Trophoblast cell (in vitro differentiated cells and primary cell): ENCODE data around the gene PAPPA.

Experiments
- DNase-seq, 2 donors: peaks; one replicate each; pipeline ENCODE4 v3.0.0-alpha.2; 2016
- H2AFZ ChIP-seq: 2 replicates; pipeline ENCODE4 v1.6.1; 2013; ENCODE audit warnings: low read length, moderate library complexity, mild to moderate bottlenecking; ENCODE audit not compliant: insufficient read depth, poor library complexity
- H2AK5ac ChIP-seq: 2 replicates; pipeline ENCODE4 v1.6.1; 2013; ENCODE audit warnings: mild to moderate bottlenecking, low read length
- H2BK120ac ChIP-seq: 2 replicates; pipeline ENCODE4 v1.6.1; 2013; ENCODE audit warnings: low read length, mild to moderate bottlenecking, moderate library complexity; ENCODE audit not compliant: insufficient read depth, poor library complexity
- H2BK12ac ChIP-seq: 2 replicates; pipeline ENCODE4 v1.6.1; 2013; ENCODE audit warnings: mild to moderate bottlenecking, low read length, moderate library complexity
- H2BK5ac ChIP-seq: 2 replicates; pipeline ENCODE4 v1.6.1; 2013; ENCODE audit warnings: low read length, low read depth, moderate library complexity, mild to moderate bottlenecking; ENCODE audit not compliant: poor library complexity
- H3K14ac ChIP-seq: 2 replicates; pipeline ENCODE4 v1.6.1; 2013; ENCODE audit warnings: mild to moderate bottlenecking, low read length
- H3K18ac ChIP-seq: 2 replicates; pipeline ENCODE4 v1.6.1; 2013; ENCODE audit warnings: mild to moderate bottlenecking, low read length
- H3K23ac ChIP-seq: 2 replicates; pipeline ENCODE4 v1.6.1; 2013; ENCODE audit warnings: low read length
- H3K27ac ChIP-seq: 2 replicates; pipeline ENCODE4 v1.5.1; 2013; ENCODE audit warnings: low read depth, mild to moderate bottlenecking, inconsistent platforms, low read length, moderate library complexity
- H3K27me3 ChIP-seq: 2 replicates; pipeline ENCODE4 v1.6.1; 2013; ENCODE audit warnings: inconsistent platforms, mild to moderate bottlenecking, low read length, moderate library complexity; ENCODE audit not compliant: insufficient read depth
- H3K36me3 ChIP-seq, 2 experiments: 1 replicate in 1 of 2; 2 replicates in 1 of 2; pipeline ENCODE4 v1.6.1; 2013; ENCODE audit warnings: low read length in 2 of 2, mild to moderate bottlenecking in 2 of 2, moderate library complexity in 1 of 2; ENCODE audit not compliant: insufficient read depth in 2 of 2, control insufficient read depth in 1 of 2
- H3K4ac ChIP-seq: 2 replicates; pipeline ENCODE4 v1.6.1; 2013; ENCODE audit warnings: low read depth, mild to moderate bottlenecking, low read length, moderate library complexity
- H3K4me1 ChIP-seq, 2 experiments: 1 replicate in 1 of 2; 2 replicates in 1 of 2; pipeline ENCODE4 v1.6.1; 2013; ENCODE audit warnings: low read length in 2 of 2, mild to moderate bottlenecking in 2 of 2, moderate library complexity in 1 of 2; ENCODE audit not compliant: insufficient read depth in 2 of 2, control insufficient read depth in 1 of 2
- H3K4me2 ChIP-seq: 2 replicates; pipeline ENCODE4 v1.6.1; 2013; ENCODE audit warnings: inconsistent platforms, mild to moderate bottlenecking, low read length, moderate library complexity
- H3K4me3 ChIP-seq: 2 replicates; pipeline ENCODE4 v1.5.1; 2013; ENCODE audit warnings: mild to moderate bottlenecking, low read depth, low read length, inconsistent platforms
- H3K79me1 ChIP-seq: one replicate; pipeline ENCODE4 v1.6.1; 2013; ENCODE audit warnings: low read length
- H3K79me2 ChIP-seq: 2 replicates; pipeline ENCODE4 v1.6.1; 2013; ENCODE audit warnings: low read length, mild to moderate bottlenecking; ENCODE audit not compliant: control insufficient read depth, insufficient read depth, poor library complexity
- H3K9ac ChIP-seq: 2 replicates; pipeline ENCODE4 v1.6.1; 2013; ENCODE audit warnings: mild to moderate bottlenecking, low read length
- H3K9me3 ChIP-seq: 2 replicates; pipeline ENCODE4 v1.6.1; 2013; ENCODE audit warnings: low read depth, mild to moderate bottlenecking, control low read depth, inconsistent platforms, low read length; ENCODE audit not compliant: insufficient read depth
- H4K12ac ChIP-seq: 2 replicates; pipeline ENCODE4 v1.6.1; 2013; ENCODE audit warnings: low read depth, mild to moderate bottlenecking, low read length, moderate library complexity
- H4K8ac ChIP-seq: 2 replicates; pipeline ENCODE4 v1.6.1; 2013; ENCODE audit warnings: low read depth, mild to moderate bottlenecking, low read length, moderate library complexity
- H4K91ac ChIP-seq: one replicate; pipeline ENCODE4 v1.6.1; 2013; ENCODE audit warnings: low read depth, mild to moderate bottlenecking, low read length, moderate library complexity
- WGBS: extraction: QIAGEN DNeasy Blood & Tissue Kit; methylation state at CpG from one replicate; pipeline ENCODE4 v1.1.7; 2013; ENCODE audit warnings: missing lambda C conversion rate; ENCODE audit not compliant: insufficient read length, insufficient coverage; ENCODE audit errors: extremely low coverage; 5-methylcytosine and 5-hydroxymethylcytosine counted together

The PAPPA gene

GRCh38 chr9:116193636-116194035 lies 40.0 kb downstream of the PAPPA start:
- H4K12ac ChIP-seq: no peak overlapping the region
- no peak overlapping the region for H4K91ac ChIP-seq
- no peak overlapping the region for H2BK5ac ChIP-seq
- H3K4me2 ChIP-seq: no peak overlapping the region
- H2BK12ac ChIP-seq: no peak overlapping the region
- no peaks in the 10 kb centered on the region for H3K27me3 ChIP-seq
- no peak overlapping the region for H3K18ac ChIP-seq
- no peak overlapping the region for H3K14ac ChIP-seq
- no peaks in the 10 kb centered on the region for H3K4me1 ChIP-seq
- no peak overlapping the region for H3K4ac ChIP-seq
- peaks cover 0 to 4% of the 10 kb centered on the region in 2 experiments for H3K36me3 ChIP-seq
- H3K9ac ChIP-seq: no peak overlapping the region
- H2AFZ ChIP-seq: no peak overlapping the region
- H3K27ac ChIP-seq: no peak overlapping the region
- no peaks in the 10 kb centered on the region for H3K79me2 ChIP-seq
- H3K23ac ChIP-seq: no peak overlapping the region
- no peaks in the 10 kb centered on the region for H3K9me3 ChIP-seq
- no peak overlapping the region for H4K8ac ChIP-seq
- H2AK5ac ChIP-seq: no peak overlapping the region
- no peak overlapping the region for H2BK120ac ChIP-seq
- no peaks in the 10 kb centered on the region for H3K79me1 ChIP-seq
- DNase-seq: no peak
- H3K4me3 ChIP-seq: no peak overlapping the region

GRCh38 chr9:116196806-116197205 lies 43.2 kb downstream of the PAPPA start:
- no peaks in the 10 kb centered on the region for H3K9me3 ChIP-seq
- H4K12ac ChIP-seq: no peak overlapping the region
- no peak overlapping the region for H3K4me3 ChIP-seq
- no peak overlapping the region for H3K27ac ChIP-seq
- H3K23ac ChIP-seq: no peak overlapping the region
- no peak overlapping the region for H3K4me2 ChIP-seq
- no peak overlapping the region for H2AFZ ChIP-seq
- H2BK5ac ChIP-seq: no peak overlapping the region
- no peak overlapping the region for H3K9ac ChIP-seq
- no peak for DNase-seq
- H2BK12ac ChIP-seq: no peak overlapping the region
- no peaks in the 10 kb centered on the region for H3K27me3 ChIP-seq
- no peak overlapping the region for H3K4ac ChIP-seq
- no peaks in the 10 kb centered on the region for H3K4me1 ChIP-seq
- H3K18ac ChIP-seq: no peak overlapping the region
- no peaks in the 10 kb centered on the region for H3K79me2 ChIP-seq
- no peak overlapping the region for H2BK120ac ChIP-seq
- H4K8ac ChIP-seq: no peak overlapping the region
- WGBS: no CpG with 5 or more reads among the region's 2 CpGs
- no peak overlapping the region for H4K91ac ChIP-seq
- H3K79me1 ChIP-seq: no peaks in the 10 kb centered on the region
- no peak overlapping the region for H2AK5ac ChIP-seq
- no peaks in the 10 kb centered on the region for H3K36me3 ChIP-seq
- no peak overlapping the region for H3K14ac ChIP-seq

- Histone ChIP-seq H2BK12ac (no peak overlapping the region), H3K4me1 (no peaks in the 10 kb centered on the region), H3K9me3 (no peaks in the 10 kb centered on the region), H3K14ac (no peak overlapping the region), H3K27ac (no peak overlapping the region), H2AK5ac (no peak overlapping the region), H3K36me3 (no peaks in the 10 kb centered on the region), H3K9ac (no peak overlapping the region), H4K91ac (no peak overlapping the region), H2AFZ (no peak overlapping the region), H3K18ac (no peak overlapping the region), H2BK120ac (no peak overlapping the region), H4K12ac (no peak overlapping the region), H3K4me3 (no peak overlapping the region), H3K4me2 (no peak overlapping the region), H3K23ac (no peak overlapping the region), H3K79me2 (no peaks in the 10 kb centered on the region), H3K79me1 (no peaks in the 10 kb centered on the region), H3K27me3 (no peaks in the 10 kb centered on the region), H2BK5ac (no peak overlapping the region), H3K4ac (no peak overlapping the region), H4K8ac (no peak overlapping the region)
- peak in 1 of 2 donors; percentile 68 for DNase-seq
- no CpG with 5 or more reads among the region's 4 CpGs for WGBS
Measured at GRCh38 chr9:116198344-116198743, 44.8 kb downstream of the PAPPA start.

- Histone ChIP-seq H3K9me3 (no peaks in the 10 kb centered on the region), H3K79me1 (no peaks in the 10 kb centered on the region), H3K14ac (no peak overlapping the region), H3K18ac (no peak overlapping the region), H2AK5ac (no peak overlapping the region), H3K23ac (no peak overlapping the region), H3K4me1 (no peaks in the 10 kb centered on the region), H4K8ac (no peak overlapping the region), H2AFZ (no peak overlapping the region), H3K27ac (no peak overlapping the region), H3K36me3 (no peaks in the 10 kb centered on the region), H3K27me3 (no peaks in the 10 kb centered on the region), H3K4me3 (no peak overlapping the region), H2BK120ac (no peak overlapping the region), H2BK12ac (no peak overlapping the region), H2BK5ac (no peak overlapping the region), H3K4me2 (no peak overlapping the region), H4K12ac (no peak overlapping the region), H4K91ac (no peak overlapping the region), H3K4ac (no peak overlapping the region), H3K79me2 (no peaks in the 10 kb centered on the region), H3K9ac (no peak overlapping the region)
- no peak for DNase-seq
- WGBS: no CpG with 5 or more reads among the region's 5 CpGs
Measured at GRCh38 chr9:116202219-116202912, 48.8 kb downstream of the PAPPA start.
